GM23248 (cell line): ENCODE data around the gene SEMA6C. TPM values are rescaled to one million over a fixed set of nuclear protein-coding genes. Genes with fewer than 3 reads are reported as not detected.
"Not testable (repeated sequence)": the region's sequence is repeated elsewhere in the genome, so short reads cannot be mapped to it uniquely, and the experiment has no call there.

Source experiments
- DNase-seq: peaks from one replicate; pipeline ENCODE4 v3.0.0-alpha.2; 2015
- H2AFZ ChIP-seq: fragments of 200-600 bp; sonication (generic); 2 replicates; pipeline ENCODE4 v1.6.1; 2016; ENCODE audit warnings: antibody characterized with exemption
- H3F3A ChIP-seq: fragments of 200-600 bp; sonication (generic); 2 replicates; pipeline ENCODE4 v1.6.1; 2016; ENCODE audit warnings: mild to moderate bottlenecking, antibody characterized with exemption, mixed run types; ENCODE audit not compliant: insufficient read depth
- H3K27ac ChIP-seq: fragments of 200-600 bp; sonication (generic); 2 replicates; pipeline ENCODE4 v1.5.1; 2016; ENCODE audit warnings: mild to moderate bottlenecking
- H3K27me3 ChIP-seq: fragments of 200-600 bp; sonication (generic); replicated peaks from 2 replicates; pipeline ENCODE4 v1.6.1; 2016; ENCODE audit warnings: mild to moderate bottlenecking; ENCODE audit not compliant: insufficient read depth
- H3K36me3 ChIP-seq: fragments of 200-600 bp; sonication (generic); 2 replicates; pipeline ENCODE4 v1.6.1; 2016; ENCODE audit warnings: low read depth, mild to moderate bottlenecking
- H3K4me1 ChIP-seq: fragments of 200-600 bp; sonication (generic); 2 replicates; pipeline ENCODE4 v1.6.1; 2016; ENCODE audit warnings: mild to moderate bottlenecking; ENCODE audit not compliant: insufficient read depth
- H3K4me2 ChIP-seq: fragments of 200-600 bp; sonication (generic); one replicate; pipeline ENCODE4 v1.6.1; 2016; ENCODE audit warnings: mild to moderate bottlenecking; ENCODE audit not compliant: unreplicated experiment
- H3K4me3 ChIP-seq: fragments of 200-600 bp; sonication (generic); 2 replicates; pipeline ENCODE4 v1.5.1; 2016; ENCODE audit warnings: mild to moderate bottlenecking
- H3K79me2 ChIP-seq: fragments of 200-600 bp; sonication (generic); 2 replicates; pipeline ENCODE4 v1.6.1; 2016; ENCODE audit warnings: mild to moderate bottlenecking; ENCODE audit not compliant: insufficient read depth
- H3K9ac ChIP-seq: fragments of 200-600 bp; sonication (generic); 2 replicates; pipeline ENCODE4 v1.6.1; 2016; ENCODE audit warnings: mild to moderate bottlenecking
- H3K9me2 ChIP-seq: fragments of 200-600 bp; sonication (generic); 2 replicates; pipeline ENCODE4 v1.6.1; 2016; ENCODE audit warnings: mixed run types, mild to moderate bottlenecking, moderate library complexity; ENCODE audit not compliant: insufficient read depth
- H3K9me3 ChIP-seq: fragments of 200-600 bp; sonication (generic); one replicate; pipeline ENCODE4 v1.6.1; 2017; ENCODE audit warnings: low read depth
- H4K20me1 ChIP-seq: fragments of 200-600 bp; sonication (generic); 2 replicates; pipeline ENCODE4 v1.6.0; 2016; ENCODE audit not compliant: insufficient read depth
- EZH2 ChIP-seq: fragments of 200-600 bp; sonication (generic); IDR thresholded peaks from 2 replicates; pipeline ENCODE4 v1.6.1; 2018; ENCODE audit warnings: antibody characterized with exemption, mild to moderate bottlenecking; ENCODE audit not compliant: insufficient read depth, poor library complexity, severe bottlenecking
- EZH2phosphoT487 ChIP-seq: fragments of 200-600 bp; sonication (generic); IDR thresholded peaks from 2 replicates; pipeline ENCODE4 v1.6.1; 2018; ENCODE audit warnings: antibody characterized with exemption, moderate library complexity, mild to moderate bottlenecking, low read depth; ENCODE audit not compliant: insufficient read depth
- WGBS, 2 experiments: methylation state at CpG; one replicate each; pipeline ENCODE4 v1.1.6; 2015 to 2017; ENCODE audit warnings: low lambda C conversion rate in 2 of 2, low coverage in 1 of 2; ENCODE audit errors: missing lambda C conversion rate in 2 of 2; 5-methylcytosine and 5-hydroxymethylcytosine counted together
- in situ Hi-C: fragments of 300-500 bp; cut with MboI; formaldehyde crosslinking; loops from 2 replicates; pipeline ENCODE4 v1.15.0; 2020
- polyA plus RNA-seq: library from polyadenylated mRNA; unstranded; fragments of >200 nt; fragmentation: Nextera tagmentation; extraction: Ambion mirVana; gene quantifications from 2 replicates; pipeline ENCODE4 v1.2.1, GENCODE V29; 2016
- total RNA-seq: library from RNA; depleted of rRNA; stranded (reverse); fragments of >200 nt; shearing (Covaris generic); gene quantifications from 2 replicates; pipeline ENCODE4 v1.2.3, GENCODE V29; 2014

SEMA6C gene
- total and polyA plus RNA-seq, 2 experiments from 2014 or later, result 1.1 to 3.8 TPM

GRCh38 chr1:151193304-151193703 lies 46.9 kb upstream of the SEMA6C start:
- DNase-seq, result no peak
- H2AFZ ChIP-seq, result no peak overlapping the region
- peaks cover 20% of the 10 kb centered on the region for H3K4me1 ChIP-seq
- H3K27me3 ChIP-seq, result no peaks in the 10 kb centered on the region
- no peaks in the 10 kb centered on the region for H3K9me2 ChIP-seq
- TF ChIP-seq EZH2phosphoT487 (no peak), EZH2 (no peak)
- no peak overlapping the region for H3K27ac ChIP-seq
- H3K79me2 ChIP-seq, result peaks cover 27% of the 10 kb centered on the region
- no peak overlapping the region for H3K9ac ChIP-seq
- no peaks in the 10 kb centered on the region for H3K36me3 ChIP-seq
- no peaks in the 10 kb centered on the region for H3K9me3 ChIP-seq
- 74% methylated on average over 6 of the region's 6 CpGs for WGBS, 2 experiments
- no peak overlapping the region for H3K4me2 ChIP-seq
- in situ Hi-C loops, result no loop called here
- H3K4me3 ChIP-seq, result no peak overlapping the region
- H3F3A ChIP-seq, result peaks cover 21% of the 10 kb centered on the region; the same call in 1 of the 2 replicates
- H4K20me1 ChIP-seq, result no peaks in the 10 kb centered on the region

DNA sequence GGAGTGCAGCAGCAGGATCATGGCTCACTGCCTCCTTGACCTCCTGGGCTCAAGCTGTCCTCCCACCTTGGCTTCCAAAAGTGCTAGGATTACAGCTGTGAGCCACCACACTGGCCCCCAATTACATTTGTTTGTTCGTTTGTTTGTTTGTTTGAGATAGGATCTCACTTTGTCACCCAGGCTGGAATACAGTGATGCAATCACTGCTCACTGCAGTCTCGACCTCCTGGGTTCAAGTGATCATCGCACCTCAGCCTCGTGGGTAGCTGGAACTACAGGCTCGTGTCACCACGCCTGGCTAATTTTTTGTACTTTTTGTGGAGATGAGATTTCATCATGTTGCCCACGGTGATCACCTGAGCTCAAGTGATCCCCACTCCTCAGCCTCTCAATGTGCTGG lies 45.6 kb upstream of the SEMA6C start:
- WGBS, 2 experiments, result 76 to 77% methylated on average over 7 of the region's 7 CpGs
- no peak for DNase-seq
- peaks cover 16% of the 10 kb centered on the region; the same call in 1 of the 2 replicates for H3F3A ChIP-seq
- no peak for TF ChIP-seq EZH2phosphoT487
- no peak for TF ChIP-seq EZH2
- H3K4me2 ChIP-seq, result no peak overlapping the region
- no peak overlapping the region for H3K27ac ChIP-seq
- peaks cover 35% of the 10 kb centered on the region for H3K79me2 ChIP-seq
- H3K9me3 ChIP-seq, result no peaks in the 10 kb centered on the region
- H3K4me1 ChIP-seq, result peaks cover 16% of the 10 kb centered on the region
- in situ Hi-C loops, result no loop called here
- no peak overlapping the region for H3K9ac ChIP-seq
- no peaks in the 10 kb centered on the region for H3K9me2 ChIP-seq
- no peak overlapping the region for H2AFZ ChIP-seq
- no peak overlapping the region for H3K4me3 ChIP-seq
- H3K36me3 ChIP-seq, result no peaks in the 10 kb centered on the region
- H3K27me3 ChIP-seq, result no peaks in the 10 kb centered on the region
- H4K20me1 ChIP-seq, result no peaks in the 10 kb centered on the region

GRCh38 chr1:151189637-151190445 lies 43.4 kb upstream of the SEMA6C start, which contains the start of gene VPS72:
Gene VPS72, minus strand, starts transcription at chr1:151190197. Its CDS starts 76 bp downstream, at chr1:151190121.
- Histone ChIP-seq H3K27ac (peak within 1 kb of the TSS; percentile 80), H3K9ac (peak within 1 kb of the TSS; percentile 88), H3F3A (peaks cover 10% of the 10 kb centered on the region; the same call in 1 of the 2 replicates), H2AFZ (peak within 1 kb of the TSS; percentile 94), H3K79me2 (peaks cover 48% of the 10 kb centered on the region), H3K27me3 (no peaks in the 10 kb centered on the region), H3K9me2 (no peaks in the 10 kb centered on the region), H3K4me3 (peak within 1 kb of the TSS; percentile 100), H4K20me1 (no peaks in the 10 kb centered on the region), H3K9me3 (no peaks in the 10 kb centered on the region), H3K4me2 (peak within 1 kb of the TSS; percentile 96), H3K36me3 (peaks cover 7% of the 10 kb centered on the region), H3K4me1 (peaks cover 12% of the 10 kb centered on the region)
- in situ Hi-C loops, result no loop called here
- TF ChIP-seq EZH2phosphoT487, result no peak
- TF ChIP-seq EZH2, result no peak
- peak; percentile 93 for DNase-seq
- 1 to 3% methylated on average over 29 to 42 of the region's 42 CpGs for WGBS, 2 experiments

GRCh38 chr1:151188667-151189066 lies 42.2 kb upstream of the SEMA6C start:
- H3K27ac ChIP-seq, H3K9me2 ChIP-seq, H3K4me1 ChIP-seq, H3K9me3 ChIP-seq, H4K20me1 ChIP-seq, H2AFZ ChIP-seq, in situ Hi-C loops, H3K27me3 ChIP-seq, DNase-seq: not testable (repeated sequence)
- Histone ChIP-seq H3K36me3 (peaks cover 18% of the 10 kb centered on the region), H3K4me3 (peak overlapping the region; percentile 100), H3K9ac (peak overlapping the region; percentile 88), H3K4me2 (peak overlapping the region; percentile 96), H3K79me2 (peaks cover 48% of the 10 kb centered on the region), H3F3A (peaks cover 10% of the 10 kb centered on the region; the same call in 1 of the 2 replicates)
- WGBS, 2 experiments, result 68 to 70% methylated on average over 8 of the region's 8 CpGs
